Nucleus accumbens (tissue), 56 donors: ENCODE measurements around the gene ZNHIT2.
A peak's percentile ranks its signal among the peaks of the same experiment; 100 is the strongest.
"Not testable (repeated sequence)": the region's sequence is repeated elsewhere in the genome, so short reads cannot be mapped to it uniquely, and the experiment has no call there.

Source experiments
- DNase-seq, 56 donors: peaks; one replicate each; lab custom pipeline; 2025; lab: John Stamatoyannopoulos, UW

The ZNHIT2 gene

GRCh38 chr11:65121865-65122696 lies 4.6 kb upstream of the ZNHIT2 start, which contains the start of the genes FAU and MRPL49:
Gene FAU (minus strand): TSS chr11:65122134. CDS start chr11:65121813, 321 bp downstream.
Gene MRPL49 (plus strand): TSS chr11:65122321. CDS start chr11:65122347, 26 bp downstream.
- DNase-seq = peak; percentile 48 to 98 (median 91)

- DNase-seq = no peak
These were observed 4.0 kb upstream of the ZNHIT2 start for GRCh38 chr11:65121447-65121864.

DNA sequence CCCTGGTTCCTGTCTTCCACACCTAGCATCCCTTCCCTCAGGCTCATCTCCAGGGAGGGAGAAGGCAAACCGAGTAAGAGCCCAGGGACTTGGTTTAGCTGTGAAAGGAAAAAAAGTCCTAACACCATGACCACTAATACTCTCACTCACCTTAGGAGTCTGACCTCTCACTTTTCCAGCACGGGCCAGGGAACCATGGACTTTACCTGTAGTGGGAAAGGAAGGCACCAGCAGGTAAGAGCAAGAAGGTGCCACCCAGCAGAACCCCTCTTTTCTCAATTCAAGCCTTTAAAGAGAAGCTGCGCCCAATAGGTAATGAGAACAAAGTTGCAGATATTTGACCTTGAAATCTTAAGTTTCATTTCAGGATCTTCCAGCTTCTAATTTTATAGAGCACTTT lies 3.3 kb upstream of the ZNHIT2 start:
- DNase-seq = no peak

- no peak for DNase-seq
These were observed 2.1 kb upstream of the ZNHIT2 start for GRCh38 chr11:65119670-65119995.

GRCh38 chr11:65118891-65119669 lies 1.6 kb upstream of the ZNHIT2 start:
- not testable (repeated sequence) for DNase-seq

GRCh38 chr11:65118097-65118837 lies 766 bp upstream of the ZNHIT2 start:
- no peak for DNase-seq

DNA sequence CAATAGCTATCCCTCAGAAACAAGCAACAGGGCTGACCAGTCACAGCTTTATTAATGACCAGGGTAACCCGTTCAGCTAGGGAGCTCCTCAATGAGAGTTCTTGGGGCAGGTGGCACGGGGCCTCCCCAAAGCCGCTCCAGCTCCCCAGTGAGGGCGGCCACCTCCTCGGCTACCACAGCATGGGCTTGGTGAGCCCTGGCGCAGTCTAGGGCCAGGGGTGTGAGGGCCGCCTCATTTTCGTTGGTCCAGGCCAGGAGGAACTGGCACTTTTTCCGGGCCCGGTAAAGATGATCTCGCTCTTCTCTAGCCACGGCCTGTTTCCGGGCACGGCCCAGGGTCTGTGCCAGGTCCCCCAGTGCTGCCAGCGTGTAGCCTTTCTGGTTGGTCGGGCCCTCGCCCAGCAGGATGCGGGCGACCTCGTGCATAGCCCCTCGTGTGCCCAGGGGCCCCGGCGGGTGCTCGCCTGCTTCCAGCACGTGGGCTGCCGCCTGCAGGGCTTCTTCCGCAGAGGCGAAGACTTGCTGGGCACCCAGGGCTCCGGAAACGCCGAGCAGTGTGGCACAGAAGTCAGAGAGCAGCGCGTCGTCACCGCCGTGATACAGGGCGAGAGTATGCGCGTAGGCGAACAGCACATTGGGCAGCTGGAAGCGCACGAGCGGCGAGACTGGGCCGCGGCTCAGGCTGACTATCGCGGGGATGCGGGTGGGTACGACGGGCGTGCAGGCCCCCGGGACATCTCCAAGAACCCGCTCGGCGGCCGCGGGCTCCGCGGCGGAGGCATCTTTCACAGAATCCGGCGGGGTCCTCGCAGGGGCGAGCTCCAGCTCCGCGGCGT lies 913 bp downstream of the ZNHIT2 start:
- peak in 15 of 56 donors; percentile 15 to 57 (median 42) for DNase-seq

- DNase-seq = no peak
These were observed 2.0 kb downstream of the ZNHIT2 start for GRCh38 chr11:65115361-65116082.

DNA sequence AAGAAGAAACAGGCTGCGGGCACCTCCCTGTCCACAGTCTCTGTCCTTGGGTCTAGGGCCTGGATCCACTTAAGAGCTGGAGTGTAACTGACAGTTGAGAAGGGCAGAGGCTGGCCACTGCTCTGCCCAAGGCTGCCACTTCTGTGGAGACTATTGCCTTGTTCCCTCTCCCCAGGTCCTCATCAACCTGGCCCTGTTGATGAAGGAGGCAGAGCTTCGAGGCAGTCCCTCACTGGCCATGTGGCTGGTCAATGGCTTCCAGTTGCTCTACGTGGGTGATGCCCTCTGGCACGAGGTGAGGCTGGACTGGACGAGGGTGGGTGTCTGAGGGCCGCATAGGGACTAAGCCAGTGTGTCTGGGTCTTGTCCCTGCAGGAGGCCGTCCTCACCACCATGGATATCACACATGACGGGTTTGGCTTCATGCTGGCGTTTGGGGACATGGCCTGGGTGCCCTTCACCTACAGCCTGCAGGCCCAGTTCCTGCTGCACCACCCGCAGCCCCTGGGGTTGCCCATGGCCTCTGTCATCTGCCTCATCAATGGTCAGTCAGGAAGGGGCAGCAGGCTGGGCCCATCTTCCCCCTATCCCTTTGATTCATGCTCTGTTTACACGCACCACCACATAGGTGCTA lies 2.8 kb downstream of the ZNHIT2 start:
- no peak for DNase-seq

GRCh38 chr11:65113839-65114238 lies 3.7 kb downstream of the ZNHIT2 start:
- DNase-seq = no peak

- DNase-seq = no peak
These were observed 4.1 kb downstream of the ZNHIT2 start for GRCh38 chr11:65113361-65113756.

DNA sequence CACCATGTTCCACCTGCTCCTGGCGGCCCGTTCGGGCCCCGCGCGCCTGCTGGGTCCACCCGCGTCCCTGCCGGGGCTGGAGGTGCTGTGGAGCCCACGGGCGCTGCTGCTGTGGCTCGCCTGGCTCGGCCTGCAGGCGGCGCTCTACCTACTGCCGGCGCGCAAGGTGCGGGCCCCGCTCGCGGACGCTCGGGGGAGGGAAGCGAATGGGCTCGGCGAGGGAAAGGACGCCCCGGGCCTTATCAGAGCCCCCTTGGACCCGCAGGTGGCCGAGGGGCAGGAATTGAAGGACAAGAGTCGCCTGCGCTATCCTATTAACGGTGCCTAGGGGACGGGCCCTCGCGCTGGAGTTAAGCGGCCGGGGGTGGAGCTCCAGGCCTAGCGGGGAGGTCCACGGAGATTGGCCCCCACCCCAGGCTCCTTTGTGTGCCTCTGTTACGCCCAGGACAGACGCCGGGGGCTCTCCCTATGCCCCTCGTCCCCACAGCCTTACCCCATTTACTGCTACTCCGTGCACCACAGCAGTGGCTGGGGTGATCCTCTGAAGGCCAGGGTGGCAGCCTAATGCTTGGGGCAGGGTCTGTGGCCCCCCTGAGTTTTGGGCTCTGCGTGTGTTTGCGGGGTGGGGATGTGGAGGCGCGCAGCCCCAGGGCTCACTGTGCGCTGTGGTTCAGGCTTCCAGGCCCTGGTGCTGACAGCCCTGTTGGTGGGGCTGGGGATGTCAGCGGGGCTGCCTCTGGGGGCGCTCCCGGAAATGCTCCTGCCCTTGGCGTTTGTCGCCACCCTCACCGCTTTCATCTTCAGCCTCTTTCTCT lies 4.7 kb downstream of the ZNHIT2 start:
- peak in 42 of 56 donors; percentile 11 to 69 (median 44) for DNase-seq

DNA sequence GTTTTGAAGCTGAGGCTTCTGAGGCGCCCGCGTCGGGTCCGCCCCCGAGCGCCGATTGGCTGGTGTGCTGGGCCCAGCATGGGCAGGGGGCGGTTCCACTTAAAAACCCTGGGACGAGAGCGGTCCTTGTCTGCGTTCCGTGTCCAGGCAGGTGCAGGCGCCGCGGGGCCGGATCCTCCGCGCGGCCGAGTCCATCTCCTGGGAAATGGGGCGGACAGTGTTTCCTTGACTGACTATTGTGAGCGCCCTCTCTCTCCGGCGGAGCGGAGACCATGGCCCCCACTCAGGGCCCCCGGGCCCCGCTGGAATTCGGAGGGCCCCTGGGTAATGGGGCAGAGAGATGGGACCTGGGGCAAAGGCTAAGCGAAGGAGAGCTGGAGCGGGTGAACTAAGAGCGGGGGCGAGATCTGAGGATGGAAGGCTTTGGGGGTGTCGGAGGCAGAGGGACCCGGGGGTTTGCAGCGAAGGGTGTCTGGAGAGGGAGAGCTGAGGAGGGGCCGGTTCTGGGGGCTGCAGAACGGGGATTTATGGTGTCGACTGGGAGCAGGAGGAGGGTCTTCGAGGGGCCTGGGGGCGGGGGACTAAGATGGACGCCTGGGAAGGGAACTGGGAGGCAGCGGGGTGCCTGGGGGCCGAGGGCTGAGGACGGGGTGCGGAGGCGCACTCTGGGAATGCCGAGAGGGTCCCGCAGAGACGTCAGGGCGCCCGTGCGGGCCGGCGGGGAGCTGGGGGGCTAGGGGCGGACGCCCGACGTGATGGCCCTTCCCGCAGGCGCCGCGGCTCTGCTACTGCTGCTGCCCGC lies 5.6 kb downstream of the ZNHIT2 start, which contains the start of gene TM7SF2:
Gene TM7SF2, plus strand, starts transcription at position 129 of the 802 bp plus-strand sequence. Its CDS starts 144 bp downstream, at position 273.
- peak; percentile 64 to 99 (median 93) for DNase-seq

- no peak for DNase-seq
These were observed 6.2 kb downstream of the ZNHIT2 start for GRCh38 chr11:65111159-65111743.

DNA sequence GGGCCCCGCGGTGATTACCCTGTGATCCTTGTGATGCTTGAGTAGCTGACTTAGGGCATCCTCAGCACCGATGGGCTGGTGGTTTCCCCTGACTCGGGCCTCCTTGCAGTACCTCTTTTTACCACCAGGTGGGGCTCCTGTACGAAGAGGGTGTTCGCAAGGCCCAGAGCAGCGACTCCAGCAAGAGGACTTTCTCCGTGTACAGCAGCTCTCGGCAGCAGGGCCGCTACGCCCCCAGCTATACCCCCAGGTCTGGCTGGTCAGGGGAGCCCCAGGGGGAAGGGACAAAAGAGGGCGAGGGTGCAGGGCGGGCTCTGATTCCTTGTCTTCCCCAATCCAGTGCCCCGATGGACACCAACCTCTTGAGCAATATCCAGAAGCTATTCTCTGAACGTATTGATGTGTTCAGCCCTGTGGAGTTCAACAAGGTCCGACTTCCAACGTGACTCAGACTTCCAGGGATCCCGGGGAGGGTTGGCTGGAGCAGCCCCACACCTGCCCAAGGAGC lies 7.1 kb downstream of the ZNHIT2 start:
- peak in 54 of 56 donors; percentile 30 to 94 (median 76) for DNase-seq
